Measurements from ENCODE around the gene SUPT5H.

The SUPT5H gene

DNA sequence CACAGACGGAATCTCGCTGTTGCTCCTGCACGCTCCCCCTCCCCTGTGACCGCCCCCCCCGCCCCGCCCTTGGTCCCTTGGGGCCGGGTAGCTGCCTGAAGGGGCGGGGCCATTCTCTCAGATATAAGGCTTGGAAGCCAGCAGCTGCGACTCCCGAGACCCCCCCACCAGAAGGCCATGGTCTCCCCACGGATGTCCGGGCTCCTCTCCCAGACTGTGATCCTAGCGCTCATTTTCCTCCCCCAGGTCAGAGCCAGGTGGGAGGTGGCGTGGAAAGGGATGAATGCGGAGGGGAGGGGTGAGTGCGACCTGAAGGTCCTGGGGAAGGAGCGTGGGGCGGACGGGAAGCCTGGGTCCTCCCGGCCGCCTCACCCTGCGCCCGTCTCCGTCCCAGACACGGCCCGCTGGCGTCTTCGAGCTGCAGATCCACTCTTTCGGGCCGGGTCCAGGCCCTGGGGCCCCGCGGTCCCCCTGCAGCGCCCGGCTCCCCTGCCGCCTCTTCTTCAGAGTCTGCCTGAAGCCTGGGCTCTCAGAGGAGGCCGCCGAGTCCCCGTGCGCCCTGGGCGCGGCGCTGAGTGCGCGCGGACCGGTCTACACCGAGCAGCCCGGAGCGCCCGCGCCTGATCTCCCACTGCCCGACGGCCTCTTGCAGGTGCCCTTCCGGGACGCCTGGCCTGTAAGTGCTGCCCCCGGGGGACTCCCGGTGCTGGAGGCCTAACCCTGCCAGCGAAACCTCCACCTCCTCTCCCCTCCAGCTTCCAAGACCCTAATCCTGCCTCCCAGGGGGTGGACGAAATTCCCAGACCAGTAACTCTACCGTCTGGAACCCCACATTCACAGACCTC, 53.6 kb downstream of the SUPT5H start, which contains the start of gene DLL3:
Gene DLL3 (plus strand): TSS at position 150 of the 845 bp plus-strand sequence. CDS start 28 bp downstream, at position 178.
- no peak for DNase-seq

GRCh38 chr19:39499932-39500331, 54.5 kb downstream of the SUPT5H start:
- no peak for DNase-seq

- DNase-seq: no peak
These were observed 55.2 kb downstream of the SUPT5H start for GRCh38 chr19:39500543-39500942.

- DNase-seq: no peak
These were observed 56.0 kb downstream of the SUPT5H start for GRCh38 chr19:39501340-39501739.

DNA sequence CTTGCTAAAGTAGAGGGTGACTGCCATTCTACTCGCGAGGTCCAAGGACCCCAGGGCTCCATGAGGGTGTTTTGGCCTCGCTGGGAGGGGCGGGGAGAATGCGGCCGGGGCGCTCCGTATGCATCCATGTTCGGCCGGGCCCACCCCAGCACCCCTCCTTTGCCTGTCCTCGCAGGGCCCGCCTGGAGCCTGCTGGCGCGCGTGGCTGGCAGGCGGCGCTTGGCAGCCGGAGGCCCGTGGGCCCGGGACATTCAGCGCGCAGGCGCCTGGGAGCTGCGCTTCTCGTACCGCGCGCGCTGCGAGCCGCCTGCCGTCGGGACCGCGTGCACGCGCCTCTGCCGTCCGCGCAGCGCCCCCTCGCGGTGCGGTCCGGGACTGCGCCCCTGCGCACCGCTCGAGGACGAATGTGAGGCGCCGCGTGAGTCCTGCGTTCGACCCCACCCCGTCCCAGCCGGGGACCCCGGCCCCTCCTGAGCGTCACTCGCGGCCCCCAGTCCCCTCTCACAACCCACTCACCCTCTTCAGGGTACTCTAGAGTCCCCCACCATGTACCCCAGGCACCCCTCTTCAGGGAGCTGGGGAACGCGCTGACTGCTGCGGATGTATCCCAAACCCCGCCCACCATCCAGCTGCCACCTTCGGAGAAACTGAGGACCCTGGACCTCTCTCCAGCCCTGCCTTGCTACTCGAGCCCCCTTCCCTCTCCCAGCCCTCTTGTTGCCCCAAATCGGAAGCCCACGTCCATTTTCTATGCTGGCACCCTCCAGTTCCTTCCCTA, 57.4 kb downstream of the SUPT5H start:
- peak; percentile 77 for DNase-seq

DNA sequence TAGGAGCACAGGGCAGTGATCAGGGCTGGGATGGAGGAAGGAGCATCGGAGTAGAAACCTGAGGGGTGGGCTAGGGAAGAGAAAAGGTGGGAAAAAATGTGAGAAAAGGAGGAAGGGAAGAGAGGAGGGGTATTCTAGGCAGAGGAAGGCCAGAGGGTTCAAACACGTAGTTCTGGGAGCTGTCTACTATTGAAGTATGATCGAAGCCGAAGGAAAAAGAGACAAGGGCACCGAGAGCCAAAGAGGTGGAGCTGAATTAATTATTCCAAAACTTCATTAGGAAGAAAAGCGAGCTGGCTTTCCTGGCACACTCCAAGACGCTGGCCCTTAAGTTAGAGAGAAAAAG, 61.2 kb downstream of the SUPT5H start:
- DNase-seq: no peak

- DNase-seq: peak; percentile 58
These were observed 61.7 kb downstream of the SUPT5H start for GRCh38 chr19:39506944-39507714.

DNA sequence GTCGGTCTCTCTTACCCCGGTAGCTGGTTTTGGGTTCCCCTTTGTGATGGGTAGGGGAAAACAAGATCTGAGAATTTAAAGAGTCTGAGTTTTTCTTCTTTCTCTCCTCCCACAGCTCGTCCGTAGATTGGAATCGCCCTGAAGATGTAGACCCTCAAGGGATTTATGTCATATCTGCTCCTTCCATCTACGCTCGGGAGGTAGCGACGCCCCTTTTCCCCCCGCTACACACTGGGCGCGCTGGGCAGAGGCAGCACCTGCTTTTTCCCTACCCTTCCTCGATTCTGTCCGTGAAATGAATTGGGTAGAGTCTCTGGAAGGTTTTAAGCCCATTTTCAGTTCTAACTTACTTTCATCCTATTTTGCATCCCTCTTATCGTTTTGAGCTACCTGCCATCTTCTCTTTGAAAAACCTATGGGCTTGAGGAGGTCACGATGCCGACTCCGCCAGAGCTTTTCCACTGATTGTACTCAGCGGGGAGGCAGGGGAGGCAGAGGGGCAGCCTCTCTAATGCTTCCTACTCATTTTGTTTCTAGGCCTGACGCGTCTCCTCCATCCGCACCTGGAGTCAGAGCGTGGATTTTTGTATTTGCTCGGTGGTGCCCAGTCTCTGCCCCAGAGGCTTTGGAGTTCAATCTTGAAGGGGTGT, 62.5 kb downstream of the SUPT5H start:
- DNase-seq: no peak

GRCh38 chr19:39508629-39509028, 63.2 kb downstream of the SUPT5H start:
- DNase-seq: no peak

- DNase-seq: no peak
These were observed 63.9 kb downstream of the SUPT5H start for GRCh38 chr19:39509233-39509632.

DNA sequence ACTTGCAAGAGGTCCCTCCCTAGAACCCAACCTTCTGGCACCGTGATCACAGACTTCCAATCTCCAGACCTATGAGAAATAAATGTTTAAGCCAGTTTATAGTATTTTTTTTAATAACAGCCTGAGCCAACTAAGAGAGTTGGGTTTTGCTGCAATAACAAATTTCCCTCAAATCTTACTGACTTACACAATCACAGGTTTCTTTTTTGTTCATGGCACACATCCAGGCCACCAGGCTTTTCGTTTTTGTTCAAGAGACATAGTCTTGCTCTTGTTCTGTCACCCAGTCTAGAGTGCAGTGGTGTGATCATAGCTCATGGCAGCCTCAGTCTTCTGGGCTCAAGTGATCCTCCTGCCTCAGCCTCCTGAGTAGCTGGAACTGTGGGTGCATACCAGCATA, 67.6 kb downstream of the SUPT5H start:
- no peak for DNase-seq

GRCh38 chr19:39514840-39515550, 69.6 kb downstream of the SUPT5H start, which contains the start of gene SELENOV:
Gene SELENOV (plus strand): TSS chr19:39515139. CDS start chr19:39515213, 74 bp downstream.
- DNase-seq: no peak

DNA sequence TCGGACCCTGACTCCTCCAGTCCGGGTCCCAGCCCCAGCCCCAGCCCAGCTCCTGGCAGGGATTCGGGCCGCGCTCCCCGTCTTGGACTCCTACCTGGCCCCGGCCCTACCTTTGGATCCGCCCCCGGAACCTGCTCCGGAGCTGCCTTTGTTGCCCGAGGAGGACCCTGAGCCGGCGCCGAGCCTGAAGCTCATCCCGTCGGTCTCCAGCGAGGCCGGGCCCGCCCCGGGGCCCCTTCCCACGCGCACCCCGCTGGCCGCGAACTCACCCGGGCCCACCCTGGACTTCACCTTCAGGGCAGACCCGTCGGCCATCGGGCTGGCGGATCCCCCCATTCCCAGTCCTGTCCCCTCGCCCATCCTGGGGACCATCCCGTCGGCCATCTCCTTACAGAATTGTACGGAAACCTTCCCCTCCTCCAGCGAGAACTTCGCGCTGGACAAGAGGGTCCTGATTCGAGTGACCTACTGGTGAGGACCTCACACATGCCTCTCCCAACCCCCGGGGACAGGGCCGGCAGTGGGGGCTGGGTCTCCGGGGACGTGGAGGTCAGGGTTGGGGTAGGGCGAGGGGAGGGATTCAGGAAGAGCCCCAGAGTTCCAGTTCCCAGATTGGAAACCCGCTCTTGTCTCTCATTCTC, 70.3 kb downstream of the SUPT5H start:
- no peak for DNase-seq

DNA sequence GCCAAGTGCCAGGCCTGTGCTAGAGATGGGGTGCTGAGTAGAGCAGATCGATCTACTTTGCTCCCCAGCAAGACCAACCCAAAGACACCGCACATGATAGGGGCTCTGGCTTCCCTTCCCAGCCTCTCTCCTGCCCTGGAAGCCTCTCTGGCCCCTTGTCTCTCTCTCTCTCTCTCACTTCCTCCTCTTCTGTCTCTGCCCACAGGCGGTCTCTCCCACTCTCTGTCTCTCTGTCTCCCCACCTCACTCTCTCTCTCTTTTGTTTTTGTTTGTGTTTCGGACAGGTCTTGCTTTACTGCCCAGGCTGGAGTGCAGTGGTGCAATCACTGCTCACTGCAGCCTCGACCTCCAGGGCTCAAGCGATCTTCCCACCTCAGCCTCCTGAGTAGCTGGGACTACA, 70.9 kb downstream of the SUPT5H start:
- no peak for DNase-seq

DNA sequence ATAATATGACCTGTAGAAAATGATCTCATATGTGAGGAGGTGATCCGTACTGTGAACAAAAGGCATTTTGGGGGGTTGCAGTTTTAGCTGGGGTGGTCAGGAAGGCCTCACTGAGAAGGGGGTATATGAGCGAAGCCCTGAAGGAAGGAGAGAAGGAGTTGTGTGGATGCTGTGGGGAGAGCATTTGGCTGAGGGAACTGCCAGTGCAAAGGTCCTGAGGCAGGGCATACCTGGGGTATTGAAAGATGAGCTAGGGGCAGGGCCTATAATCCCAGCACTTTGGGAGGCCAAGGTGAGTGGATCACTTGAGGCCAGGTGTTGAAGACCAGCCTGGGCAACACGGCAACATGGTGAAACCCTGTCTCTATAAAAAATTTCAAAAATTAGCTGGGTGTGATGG, 72.0 kb downstream of the SUPT5H start:
- DNase-seq: no peak

GRCh38 chr19:39518458-39518857, 73.1 kb downstream of the SUPT5H start:
- no peak for DNase-seq

DNA sequence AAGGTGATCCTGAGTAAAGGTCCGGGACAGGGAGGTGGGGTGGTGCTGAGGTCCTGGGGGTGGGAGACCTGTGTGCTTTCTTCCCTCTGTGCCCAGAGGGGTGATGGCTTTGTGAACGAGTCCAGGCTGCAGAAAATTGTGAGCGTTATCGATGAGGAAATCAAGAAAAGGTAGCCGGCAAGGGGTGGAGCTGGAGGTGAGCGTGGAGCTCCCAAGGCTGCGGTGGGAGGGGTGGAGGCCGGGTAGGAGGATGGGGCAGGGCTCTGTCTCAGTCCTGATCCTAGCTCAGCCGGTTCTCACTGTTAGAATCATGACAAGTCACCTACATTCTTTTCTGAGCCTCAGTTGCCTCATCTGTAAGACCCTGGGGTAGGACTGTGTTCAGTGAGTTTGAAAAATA, 73.6 kb downstream of the SUPT5H start:
- DNase-seq: no peak

DNA sequence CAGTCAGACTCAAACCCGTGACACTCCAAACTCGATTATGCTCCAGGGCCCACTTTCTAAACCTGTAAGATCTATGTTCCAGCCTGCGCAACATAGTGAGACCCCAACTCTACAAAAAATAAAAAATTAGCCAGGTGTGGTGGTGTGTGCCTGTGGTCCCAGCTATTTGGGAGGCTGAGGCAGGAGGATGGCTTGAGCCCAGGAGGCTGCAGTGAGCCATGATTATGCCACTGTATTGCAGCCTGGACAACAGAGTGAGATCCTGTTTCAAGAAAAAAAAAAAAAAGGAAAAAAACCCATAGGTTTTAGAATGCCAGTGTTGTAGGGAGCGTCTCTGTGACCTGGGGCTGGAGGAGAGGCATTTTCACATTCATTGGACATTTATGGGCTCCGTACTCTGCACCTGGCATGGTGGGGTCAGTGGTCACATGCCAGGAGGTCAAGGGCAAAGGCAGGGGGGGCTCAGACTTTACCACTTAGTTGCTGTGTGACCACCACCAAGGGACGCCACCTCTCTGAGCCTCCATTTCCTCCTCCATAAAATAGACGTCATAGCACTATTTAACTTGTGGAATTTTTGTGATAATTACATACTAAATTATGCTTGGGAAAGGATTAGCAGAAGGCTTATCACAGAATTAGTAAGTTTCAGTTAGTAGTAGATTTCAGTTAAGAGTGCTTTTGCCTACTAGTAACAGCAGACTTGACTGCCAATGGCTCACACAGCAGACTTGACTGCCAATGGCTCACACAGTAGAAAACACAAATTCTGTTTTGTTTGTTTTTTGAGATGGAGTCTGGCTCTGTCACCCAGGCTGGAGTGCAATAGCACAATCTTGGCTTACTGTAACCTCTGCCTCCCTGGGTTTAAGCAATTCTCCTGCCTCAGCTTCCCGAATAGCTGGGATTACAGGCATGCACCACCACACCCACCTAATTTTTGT, 75.4 kb downstream of the SUPT5H start:
- DNase-seq: no peak

DNA sequence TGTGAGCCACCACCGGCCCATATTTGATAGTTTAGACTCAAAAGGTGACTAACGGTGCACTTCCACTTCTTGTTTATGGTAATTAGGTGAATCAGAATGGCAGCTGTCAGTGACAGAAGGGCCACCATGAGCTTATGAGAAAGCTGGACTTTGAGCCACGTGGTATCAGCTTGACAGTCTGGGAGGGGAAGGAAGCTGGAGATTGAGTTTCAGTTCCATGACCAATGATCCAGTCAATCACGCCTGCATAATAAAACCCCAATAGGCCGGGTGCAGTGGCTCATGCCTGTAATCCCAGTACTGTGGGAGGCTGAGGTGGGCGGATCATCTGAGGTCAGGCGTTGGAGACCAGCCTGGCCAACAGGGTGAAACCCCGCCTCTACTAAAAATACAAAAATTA, 79.1 kb downstream of the SUPT5H start:
- DNase-seq: no peak

DNA sequence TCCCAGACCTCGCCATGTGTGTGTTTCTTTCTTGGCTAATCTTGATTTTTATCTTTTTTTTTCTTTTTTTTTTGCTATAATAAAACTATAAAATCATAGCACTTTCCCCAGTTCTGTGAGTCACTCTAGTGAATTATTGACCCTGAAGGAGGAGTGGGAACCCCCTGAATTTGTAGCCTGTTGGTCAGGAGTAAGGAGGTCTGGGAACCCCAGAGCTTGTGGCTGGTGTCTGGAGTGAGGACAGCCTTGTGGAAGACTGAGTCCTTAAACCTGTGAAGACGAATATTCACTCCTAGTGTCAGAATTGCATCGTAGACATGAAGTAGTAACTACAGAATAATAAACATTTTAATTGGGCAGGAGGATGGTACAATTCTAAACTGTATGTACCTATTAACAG, 79.8 kb downstream of the SUPT5H start:
- no peak for DNase-seq
